ENCODE measurements around the gene ARMC9.

DNA sequence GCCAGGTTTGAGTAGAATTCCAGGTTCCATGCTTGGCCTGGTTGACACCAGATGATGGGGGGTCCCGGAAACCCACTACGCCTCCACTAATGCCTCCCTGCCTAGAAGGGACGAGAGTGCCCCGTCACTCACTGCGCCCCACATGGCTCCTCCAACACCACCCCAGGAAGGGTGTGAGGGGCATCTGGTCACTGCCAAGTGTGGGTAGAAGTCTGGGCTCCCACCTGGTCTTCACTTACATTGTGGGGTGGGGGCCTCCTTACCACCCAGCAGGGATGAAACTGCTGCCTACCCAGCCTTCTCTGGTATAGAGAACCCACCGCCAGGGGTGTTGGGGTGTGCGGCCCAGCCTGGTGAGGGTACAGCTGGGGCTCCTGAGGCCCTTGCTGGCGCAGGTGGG, 131.9 kb downstream of the ARMC9 start:
- TF ChIP-seq, protein P1, sequence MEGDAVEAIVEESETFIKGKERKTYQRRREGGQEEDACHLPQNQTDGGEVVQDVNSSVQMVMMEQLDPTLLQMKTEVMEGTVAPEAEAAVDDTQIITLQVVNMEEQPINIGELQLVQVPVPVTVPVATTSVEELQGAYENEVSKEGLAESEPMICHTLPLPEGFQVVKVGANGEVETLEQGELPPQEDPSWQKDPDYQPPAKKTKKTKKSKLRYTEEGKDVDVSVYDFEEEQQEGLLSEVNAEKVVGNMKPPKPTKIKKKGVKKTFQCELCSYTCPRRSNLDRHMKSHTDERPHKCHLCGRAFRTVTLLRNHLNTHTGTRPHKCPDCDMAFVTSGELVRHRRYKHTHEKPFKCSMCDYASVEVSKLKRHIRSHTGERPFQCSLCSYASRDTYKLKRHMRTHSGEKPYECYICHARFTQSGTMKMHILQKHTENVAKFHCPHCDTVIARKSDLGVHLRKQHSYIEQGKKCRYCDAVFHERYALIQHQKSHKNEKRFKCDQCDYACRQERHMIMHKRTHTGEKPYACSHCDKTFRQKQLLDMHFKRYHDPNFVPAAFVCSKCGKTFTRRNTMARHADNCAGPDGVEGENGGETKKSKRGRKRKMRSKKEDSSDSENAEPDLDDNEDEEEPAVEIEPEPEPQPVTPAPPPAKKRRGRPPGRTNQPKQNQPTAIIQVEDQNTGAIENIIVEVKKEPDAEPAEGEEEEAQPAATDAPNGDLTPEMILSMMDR (IDR thresholded peaks at IDR 0.05) = no peak
- TF ChIP-seq POLR2A (IDR thresholded peaks at IDR 0.05) (no peak), EP300 (IDR thresholded peaks at IDR 0.05; ENCODE audit: low read depth) (no peak), POLR2AphosphoS5 (IDR thresholded peaks at IDR 0.05) (no peak)
